CD4-positive, alpha-beta T cell (primary cell): ENCODE measurements around the gene TAF4B. TPM values are rescaled to one million over a fixed set of nuclear protein-coding genes. Genes with fewer than 3 reads are reported as not detected.

Source experiments
- ATAC-seq: fragments of 200-7000 bp; cut with Tn5 transposase; one replicate; pipeline ENCODE4 v1.10.0; 2022; ENCODE audit warnings: mild to moderate bottlenecking; ENCODE audit not compliant: poor library complexity
- CTCF ChIA-PET: fragments of 350-600 bp; sonication (Branson Sonifier 250); formaldehyde crosslinking; loops from one replicate; lab custom pipeline; 2021; ENCODE audit warnings: antibody characterized with exemption, inconsistent platforms; lab: Charles Lee
- POLR2A ChIA-PET: fragments of 350-600 bp; sonication (Branson Sonifier 250); formaldehyde crosslinking; loops from one replicate; lab custom pipeline; 2021; ENCODE audit warnings: antibody characterized with exemption, inconsistent platforms; lab: Charles Lee
- DNase-seq, 14 experiments: peaks; one replicate each; pipeline ENCODE4 v3.0.0-alpha.2; 2013 to 2020; ENCODE audit warnings: mixed read lengths in 2 of 14
- H3K27ac ChIP-seq, 2 donors: one replicate each; pipeline versions ENCODE4 v1.5.1 to v1.7.0; 2013; ENCODE audit warnings: low read length in 2 of 2, low read depth in 1 of 2, mild to moderate bottlenecking in 1 of 2
- H3K27me3 ChIP-seq, 2 experiments: 1 replicate in 1 of 2; 2 replicates in 1 of 2; pipeline versions ENCODE4 v1.6.1 to v1.7.0; 2013; ENCODE audit warnings: low read length in 2 of 2, control low read depth in 1 of 2, mild to moderate bottlenecking in 1 of 2, moderate library complexity in 1 of 2; ENCODE audit not compliant: insufficient read depth in 2 of 2, control insufficient read depth in 1 of 2
- H3K36me3 ChIP-seq: one replicate; pipeline ENCODE4 v1.6.1; 2013; ENCODE audit warnings: low read length, control low read depth; ENCODE audit not compliant: insufficient read depth
- H3K4me1 ChIP-seq: one replicate; pipeline ENCODE4 v1.6.1; 2013; ENCODE audit warnings: low read length, control low read depth; ENCODE audit not compliant: insufficient read depth
- H3K4me3 ChIP-seq: one replicate; pipeline ENCODE4 v1.5.1; 2013; ENCODE audit warnings: mild to moderate bottlenecking, low read length, moderate library complexity
- H3K9me3 ChIP-seq, 2 experiments: 1 replicate in 1 of 2; 2 replicates in 1 of 2; pipeline versions ENCODE4 v1.6.1 to v1.7.0; 2013; ENCODE audit warnings: low read length in 2 of 2, mild to moderate bottlenecking in 2 of 2, control low read depth in 1 of 2, moderate library complexity in 1 of 2; ENCODE audit not compliant: control insufficient read depth in 1 of 2, insufficient read depth in 1 of 2
- H3K27ac Mint-ChIP-seq: one replicate; pipeline ENCODE4 v1.8.0; 2020; ENCODE audit warnings: mixed read lengths
- H3K27me3 Mint-ChIP-seq: one replicate; pipeline ENCODE4 v1.8.0; 2021; ENCODE audit warnings: mixed read lengths
- H3K36me3 Mint-ChIP-seq: one replicate; pipeline ENCODE4 v1.8.0; 2021; ENCODE audit warnings: low read depth, mixed read lengths
- H3K4me1 Mint-ChIP-seq: one replicate; pipeline ENCODE4 v1.8.0; 2021; ENCODE audit warnings: low read depth, mixed read lengths
- H3K4me3 Mint-ChIP-seq: one replicate; pipeline ENCODE4 v1.8.0; 2020; ENCODE audit warnings: mild to moderate bottlenecking, mixed read lengths
- H3K9me3 Mint-ChIP-seq: one replicate; pipeline ENCODE4 v1.8.0; 2020; ENCODE audit warnings: mixed read lengths
- CTCF ChIP-seq: fragments of 200-600 bp; IDR thresholded peaks from one replicate; pipeline ENCODE4 v1.8.0; 2022; ENCODE audit warnings: antibody characterized with exemption, mild to moderate bottlenecking
- intact Hi-C, 2 experiments: fragments of 100-400 bp; cut with DNase I in 1 of 2; cut with micrococcal nuclease in 1 of 2; formaldehyde crosslinking; loops; one replicate each; pipeline versions ENCODE4 v1.15.1 to v1.9.0; 2023 to 2025; cut with DNase I, micrococcal nuclease
- total RNA-seq, 174 experiments: library from RNA in 2 of 174; stranded (reverse) in 2 of 174; gene quantifications; one replicate each; pipeline ENCODE4 v1.2.3 and lab custom pipeline; 2021 to 2026

The TAF4B gene
- total RNA-seq, 2 experiments from 2014 or later: 13.7 to 14.1 TPM

- Histone ChIP-seq H3K27ac (no peak overlapping the region), H3K27me3 (no peaks in the 10 kb centered on the region), H3K36me3 (peaks cover 16% of the 10 kb centered on the region), H3K9me3 (no peaks in the 10 kb centered on the region), H3K4me1 (no peaks in the 10 kb centered on the region), H3K4me3 (no peak overlapping the region)
- no peak for TF ChIP-seq CTCF
- Mint-ChIP-seq H3K27me3 (no peaks in the 10 kb centered on the region), H3K27ac (no peak overlapping the region), H3K36me3 (peaks cover 60% of the 10 kb centered on the region), H3K4me3 (no peak overlapping the region), H3K4me1 (peaks cover 2% of the 10 kb centered on the region), H3K9me3 (no peaks in the 10 kb centered on the region)
- intact Hi-C loops: no loop called here
- ChIA-PET POLR2A (no interaction called here), CTCF (no interaction called here)
- ATAC-seq: no peak
- no peak for DNase-seq
Measured at GRCh38 chr18:26268454-26268853, 42.2 kb downstream of the TAF4B start.

DNA sequence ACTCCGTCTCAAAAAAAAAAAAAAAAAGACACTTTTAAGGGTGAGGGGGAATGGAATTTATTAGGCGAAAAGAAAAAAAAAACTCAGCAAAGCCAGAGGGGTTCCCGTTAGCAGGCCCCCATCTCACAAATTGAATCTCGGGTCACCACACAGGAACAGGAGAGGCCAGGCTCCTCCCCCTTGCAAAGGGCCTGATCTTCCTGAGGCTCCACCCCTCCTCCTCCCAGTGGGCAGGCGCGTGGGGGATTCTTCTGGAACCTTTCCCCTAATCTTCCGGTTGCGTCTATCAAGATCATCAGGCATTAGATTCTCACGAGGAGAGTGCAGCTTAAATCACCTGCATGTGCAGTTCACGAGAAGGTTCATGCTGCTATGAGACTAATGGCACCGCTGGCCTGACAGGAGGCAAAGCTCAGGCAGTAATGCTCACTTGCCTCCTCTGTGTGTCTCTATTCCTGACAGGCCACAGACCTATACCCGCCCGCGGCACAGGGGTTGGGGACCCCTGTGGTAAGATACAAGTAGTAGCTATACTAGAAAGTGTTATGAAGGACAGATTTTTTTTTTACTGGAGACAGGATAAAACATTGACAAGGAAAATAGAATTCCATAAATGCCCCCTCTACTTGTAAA, 45.8 kb downstream of the TAF4B start:
- no peak for DNase-seq
- Histone ChIP-seq H3K36me3 (peaks cover 16% of the 10 kb centered on the region), H3K27ac (no peak overlapping the region), H3K4me3 (no peak overlapping the region), H3K9me3 (no peaks in the 10 kb centered on the region), H3K27me3 (no peaks in the 10 kb centered on the region), H3K4me1 (no peaks in the 10 kb centered on the region)
- no peak for ATAC-seq
- TF ChIP-seq CTCF: no peak
- intact Hi-C loops: no loop called here
- peaks cover 83% of the 10 kb centered on the region for H3K36me3 Mint-ChIP-seq
- ChIA-PET POLR2A (no interaction called here), CTCF (no interaction called here)
- H3K4me1 Mint-ChIP-seq: no peaks in the 10 kb centered on the region
- no peak overlapping the region for H3K4me3 Mint-ChIP-seq
- H3K27ac Mint-ChIP-seq: no peak overlapping the region
- H3K9me3 Mint-ChIP-seq: no peaks in the 10 kb centered on the region
- no peaks in the 10 kb centered on the region for H3K27me3 Mint-ChIP-seq

DNA sequence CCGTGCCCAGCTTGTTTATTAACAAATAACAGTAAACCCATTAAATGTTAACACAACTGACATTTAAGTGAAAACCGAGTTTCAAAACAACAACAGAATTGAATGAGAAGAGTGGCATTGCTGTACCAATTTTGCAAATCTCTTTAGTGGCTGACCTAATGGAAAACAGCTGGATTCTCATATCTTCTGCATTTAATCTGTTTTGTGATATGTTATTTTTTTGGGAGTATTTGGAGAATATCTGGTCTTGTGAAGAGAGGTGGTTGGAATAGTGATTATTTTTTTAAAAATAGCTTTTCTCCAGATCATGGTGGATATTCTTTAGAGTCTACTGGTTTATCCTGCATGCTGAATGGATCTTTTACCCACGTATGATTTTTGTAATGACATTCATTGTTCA, 51.1 kb downstream of the TAF4B start:
- no peak overlapping the region for H3K27ac ChIP-seq
- no peak overlapping the region for H3K4me3 Mint-ChIP-seq
- no peaks in the 10 kb centered on the region for H3K4me1 Mint-ChIP-seq
- no peak for TF ChIP-seq CTCF
- no peaks in the 10 kb centered on the region for H3K9me3 Mint-ChIP-seq
- H3K4me3 ChIP-seq: no peak overlapping the region
- H3K9me3 ChIP-seq: no peaks in the 10 kb centered on the region
- H3K27ac Mint-ChIP-seq: no peak overlapping the region
- no peak for ATAC-seq
- ChIA-PET POLR2A (interaction anchor here (0.7 kb wide), 1 partner anchor 51 kb away, joined by 3 read pairs; no protein-coding TSS in a partner anchor), CTCF (no interaction called here)
- H3K4me1 ChIP-seq: no peaks in the 10 kb centered on the region
- H3K27me3 ChIP-seq: no peaks in the 10 kb centered on the region
- intact Hi-C loops: no loop called here
- no peaks in the 10 kb centered on the region for H3K27me3 Mint-ChIP-seq
- H3K36me3 ChIP-seq: peaks cover under 1% of the 10 kb centered on the region
- no peak for DNase-seq
- H3K36me3 Mint-ChIP-seq: peaks cover 77% of the 10 kb centered on the region
